ENCODE results near the gene KCNK1. TPM values are rescaled to one million over a fixed set of nuclear protein-coding genes. Genes with fewer than 3 reads are reported as not detected.

KCNK1 gene
- total and polyA plus RNA-seq, 2 of the 8 experiments (the other 6 are each of a cell fraction or from before 2014, with no cell fraction given): 11.9 to 16.5 TPM

DNA sequence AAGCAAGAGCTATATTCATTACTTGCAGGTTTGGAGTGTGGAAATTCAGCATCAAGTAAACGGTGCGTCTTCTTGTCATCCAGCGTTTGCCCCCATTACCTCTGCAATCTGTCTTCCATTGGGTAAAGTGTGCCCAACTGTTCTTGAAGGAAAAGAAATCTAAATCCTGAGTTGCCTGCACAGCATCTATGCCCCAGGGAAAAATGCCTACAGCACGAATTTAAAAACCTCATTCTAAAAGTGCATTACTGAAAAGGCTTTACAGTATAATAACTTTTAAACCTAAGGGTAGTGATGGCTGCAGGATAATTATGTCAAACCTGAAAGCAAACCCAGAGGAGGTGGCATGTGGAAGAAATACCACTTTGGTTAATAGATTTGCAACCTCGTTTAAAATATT lies 37.2 kb downstream of the KCNK1 start:
- 85% methylated on average over 5 of the region's 5 CpGs; no CpG with 5 or more reads in 1 of the 2 experiments for WGBS, 2 experiments (ENCODE audit: extremely low coverage in 1 of 2, insufficient coverage in 1 of 2, insufficient read length in 1 of 2, insufficient replicate concordance in 2 of 2, low coverage in 1 of 2, low lambda C conversion rate in 2 of 2, missing lambda C conversion rate in 1 of 2)
- no peak overlapping the region for H3K23ac ChIP-seq (ENCODE audit: insufficient read length)
- no peak overlapping the region for H3K27ac ChIP-seq (ENCODE audit: low read depth, low read length)

More for the DNA sequence above, 37.2 kb downstream of the KCNK1 start:
- no peaks in the 10 kb centered on the region for H3K36me3 ChIP-seq (ENCODE audit: control insufficient read depth in 2 of 4, insufficient read depth in 4 of 4, low read length in 3 of 4)
- H3K79me2 ChIP-seq (ENCODE audit: control insufficient read depth in 1 of 2, insufficient read depth in 2 of 2, low read length in 2 of 2): peaks cover 0 to 2% of the 10 kb centered on the region in 2 experiments; a peak in 1 of 4 replicates
- H2AK5ac ChIP-seq (ENCODE audit: low read depth, low read length): no peak overlapping the region
- no peak overlapping the region for H3K9ac ChIP-seq (replicated peaks in 1 of 4; ENCODE audit: extremely low read depth in 1 of 4, low read depth in 3 of 4, low read length in 3 of 4)
- H2BK120ac ChIP-seq (replicated peaks; ENCODE audit: low read depth, low read length): no peak overlapping the region
- ChIA-PET CTCF (ENCODE audit: partially characterized antibody) (no interaction called here), POLR2A (ENCODE audit: partially characterized antibody) (interaction anchor here (0.7 kb wide), 1 partner anchor 40 kb away, joined by 3 read pairs; no protein-coding TSS in a partner anchor)
- H4K91ac ChIP-seq (replicated peaks; ENCODE audit: insufficient read length, low read length): no peak overlapping the region
- H3K18ac ChIP-seq (ENCODE audit: extremely low read depth, low read length): no peak overlapping the region
- H3K23me2 ChIP-seq (ENCODE audit: low read depth, low read length): no peaks in the 10 kb centered on the region
- H3K27me3 ChIP-seq (replicated peaks in 1 of 4; ENCODE audit: control insufficient read depth in 3 of 4, extremely low read depth in 1 of 4, insufficient read depth in 3 of 4, low read length in 3 of 4): no peaks in the 10 kb centered on the region
- H2AFZ ChIP-seq (ENCODE audit: low read length): no peak overlapping the region
- peaks cover 0 to 4% of the 10 kb centered on the region in 2 experiments; a peak in 1 of 4 replicates for H3K9me3 ChIP-seq (ENCODE audit: insufficient read depth in 2 of 2, low read depth in 1 of 2, low read length in 1 of 2)
- H3K56ac ChIP-seq (replicated peaks; ENCODE audit: insufficient read length, low read depth, low read length): no peak overlapping the region
- H2BK12ac ChIP-seq (ENCODE audit: low read depth, low read length): no peak overlapping the region
- H3K4me2 ChIP-seq (ENCODE audit: insufficient read depth in 1 of 2, low read depth in 2 of 2, low read length in 2 of 2): no peak overlapping the region
- H4K5ac ChIP-seq (ENCODE audit: insufficient read length, low read depth, low read length): no peak overlapping the region
- H4K8ac ChIP-seq (ENCODE audit: extremely low read depth, insufficient read depth, low read length): no peak overlapping the region
- FAIRE-seq (no peak), DNase-seq (ENCODE audit: low read depth in 1 of 2, low spot score in 2 of 2) (no peak)
- H3K4ac ChIP-seq (replicated peaks; ENCODE audit: insufficient read length, low read depth, low read length): no peak overlapping the region
- no peak overlapping the region for H2BK5ac ChIP-seq (ENCODE audit: low read depth, low read length)
- H3K79me1 ChIP-seq (ENCODE audit: low read depth, low read length): no peaks in the 10 kb centered on the region
- H2BK15ac ChIP-seq (ENCODE audit: low read length): no peak overlapping the region
- peaks cover 0 to 19% (median 6%) of the 10 kb centered on the region in 4 experiments; a peak in 6 of 7 replicates for H3K4me1 ChIP-seq (replicated peaks in 1 of 4; ENCODE audit: control insufficient read depth in 3 of 4, insufficient read depth in 4 of 4, low read length in 3 of 4)
- peaks cover 0 to 2% of the 10 kb centered on the region in 2 experiments for H4K20me1 ChIP-seq (replicated peaks in 1 of 2; ENCODE audit: control insufficient read depth in 1 of 2, insufficient read depth in 2 of 2, low read length in 2 of 2)
- no peak overlapping the region for H3K14ac ChIP-seq (ENCODE audit: insufficient read length)
- no peak overlapping the region for H3K4me3 ChIP-seq (ENCODE audit: extremely low read depth in 1 of 4, insufficient read depth in 2 of 4, low read depth in 3 of 4, low read length in 4 of 4)
- no peak for TF ChIP-seq RAD21 (IDR thresholded peaks at IDR 0.05 in 1 of 2, conservative IDR thresholded peaks at IDR 0.05 in 1 of 2; ENCODE audit: low read depth in 2 of 2, low read length in 2 of 2)
- no peak overlapping the region for H2BK20ac ChIP-seq (ENCODE audit: low read length)

Measured in H1 (cell line).